NCI-H1436 treated with DMSO at 0.1 percent for 48 hours (cell line): ENCODE results near the gene SPATA9.

Experiments used
- DNase-seq: peaks from one replicate; lab custom pipeline; 2025; lab: John Stamatoyannopoulos, UW

The SPATA9 gene

DNA sequence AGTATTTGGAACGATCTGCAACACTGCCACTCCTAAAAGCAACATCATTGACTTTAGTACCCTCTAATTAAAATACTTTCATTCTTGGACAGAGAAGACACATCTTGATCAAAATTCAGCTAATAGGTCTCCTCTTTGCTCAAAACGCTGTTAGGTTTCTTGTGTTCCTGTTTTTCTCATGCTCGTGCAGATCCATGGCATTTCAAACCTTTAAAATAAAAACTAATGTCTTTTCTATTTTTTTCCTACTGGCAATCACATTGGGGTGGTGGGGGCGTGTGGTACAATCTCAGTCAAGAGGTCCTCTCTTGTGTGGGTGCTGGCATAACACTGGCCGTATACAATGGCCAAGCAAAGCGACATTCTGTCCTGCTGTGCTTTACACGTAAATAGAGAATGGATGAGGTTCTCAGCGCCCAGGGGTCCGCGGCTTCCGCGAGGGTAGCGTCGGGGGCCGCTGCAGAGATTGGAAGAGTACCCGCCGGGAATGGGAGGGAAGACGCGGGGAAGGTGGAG is 63.2 kb downstream of the SPATA9 start:
- DNase-seq, result no peak

DNA sequence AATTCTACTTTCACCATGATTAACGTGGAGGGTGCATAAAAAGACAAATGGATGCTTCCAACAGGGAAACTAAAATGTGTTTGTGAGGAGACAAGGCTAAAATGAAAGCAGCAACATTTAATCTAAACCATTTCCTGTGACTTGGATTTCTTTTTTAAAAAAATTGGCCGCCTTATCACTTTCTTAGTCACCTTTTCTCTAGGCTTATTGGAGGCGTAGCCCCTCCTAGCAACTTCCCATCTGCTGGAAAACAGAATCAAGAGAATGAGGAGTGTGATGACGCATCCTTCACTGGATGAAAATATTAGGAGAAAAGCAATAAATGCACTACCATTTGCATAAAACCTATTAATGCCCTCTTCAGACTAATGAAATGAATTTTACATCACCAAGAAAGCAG is 63.7 kb downstream of the SPATA9 start:
- DNase-seq, result no peak

DNA sequence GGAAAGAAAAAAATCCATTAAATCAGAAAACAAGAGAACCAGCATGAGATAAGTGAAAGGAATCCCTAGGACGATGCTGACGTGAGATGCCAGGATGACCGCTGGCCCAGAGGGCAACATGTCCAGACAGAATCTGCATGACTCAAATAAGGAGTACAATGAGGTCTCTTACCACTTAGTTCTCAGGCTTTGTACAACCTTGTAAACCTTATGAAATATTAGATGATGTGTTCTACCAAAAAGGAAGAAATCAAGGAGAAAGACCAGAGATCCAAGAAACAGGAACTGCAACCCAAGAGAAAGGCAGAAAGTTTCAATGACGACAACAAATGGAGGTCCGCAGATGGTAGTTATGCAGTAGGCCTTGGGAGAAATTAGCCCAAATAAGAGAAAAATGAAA is 65.7 kb downstream of the SPATA9 start:
- no peak for DNase-seq

DNA sequence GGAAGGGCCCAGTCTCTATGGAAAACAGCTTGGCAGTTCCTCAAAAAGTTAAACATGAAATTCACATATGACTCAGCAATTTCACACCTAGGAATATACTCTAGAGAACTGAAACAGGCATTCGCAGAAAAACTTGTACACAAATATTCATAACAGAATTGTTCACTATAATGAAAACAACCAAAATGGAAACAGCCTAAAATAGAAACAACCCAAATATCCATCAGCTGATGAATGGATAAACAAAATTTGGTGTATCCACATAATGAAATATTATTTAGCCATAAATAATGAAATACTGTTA is 67.7 kb downstream of the SPATA9 start:
- DNase-seq, result no peak

DNA sequence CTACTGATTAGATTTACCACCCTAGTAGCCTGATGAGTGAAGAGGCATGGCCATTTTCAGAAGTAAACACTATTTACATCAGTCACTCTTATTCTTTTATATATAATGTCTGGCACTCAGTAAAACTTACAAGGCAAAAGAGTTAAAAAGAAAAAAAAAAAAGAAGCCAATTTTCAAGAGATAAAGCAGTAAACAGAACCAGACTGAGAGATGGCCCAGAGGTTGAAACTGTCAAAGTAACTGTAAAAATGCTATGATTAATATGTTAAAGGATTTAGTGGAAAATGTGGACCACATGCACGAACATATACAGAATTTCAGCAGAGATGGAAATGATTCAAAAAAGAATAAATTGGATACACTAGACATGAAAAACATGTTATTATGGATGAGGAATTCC is 69.3 kb downstream of the SPATA9 start:
- no peak for DNase-seq

DNA sequence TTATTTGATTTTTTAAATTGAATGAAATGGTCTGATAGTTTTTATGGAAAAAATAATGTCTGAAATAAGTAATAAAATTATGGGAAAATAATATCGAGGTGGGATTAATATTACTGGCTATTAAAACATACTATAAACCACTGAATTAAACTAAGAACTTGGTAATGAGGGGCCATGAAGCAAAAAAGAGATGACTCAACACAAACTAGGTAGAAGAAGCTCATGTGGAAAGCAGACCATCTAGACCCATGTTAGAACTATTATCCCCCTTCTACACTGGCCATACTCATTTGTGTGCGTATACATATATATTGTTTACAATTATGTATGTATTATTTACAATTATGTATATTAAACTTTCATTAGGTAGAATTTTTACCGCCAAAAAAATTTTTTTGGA is 71.4 kb downstream of the SPATA9 start:
- DNase-seq, result no peak

DNA sequence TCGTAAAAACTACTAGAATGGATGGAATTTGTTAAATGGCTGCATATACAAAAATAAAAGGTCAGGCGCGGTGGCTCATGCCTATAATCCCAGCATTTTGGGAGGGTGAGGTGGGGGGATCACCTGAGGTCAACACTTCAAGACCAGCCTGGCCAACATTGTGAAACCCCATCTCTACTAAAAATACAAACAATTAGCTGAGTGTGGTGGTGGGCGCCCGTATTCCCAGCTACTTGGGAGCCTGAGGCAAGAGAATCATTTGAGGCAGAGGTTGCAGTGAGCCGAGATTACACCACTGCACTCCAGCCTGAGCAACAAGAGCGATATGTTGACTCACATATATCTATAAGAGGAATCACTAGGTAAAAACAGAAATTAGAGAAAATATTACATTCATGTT is 72.2 kb downstream of the SPATA9 start:
- no peak for DNase-seq

DNA sequence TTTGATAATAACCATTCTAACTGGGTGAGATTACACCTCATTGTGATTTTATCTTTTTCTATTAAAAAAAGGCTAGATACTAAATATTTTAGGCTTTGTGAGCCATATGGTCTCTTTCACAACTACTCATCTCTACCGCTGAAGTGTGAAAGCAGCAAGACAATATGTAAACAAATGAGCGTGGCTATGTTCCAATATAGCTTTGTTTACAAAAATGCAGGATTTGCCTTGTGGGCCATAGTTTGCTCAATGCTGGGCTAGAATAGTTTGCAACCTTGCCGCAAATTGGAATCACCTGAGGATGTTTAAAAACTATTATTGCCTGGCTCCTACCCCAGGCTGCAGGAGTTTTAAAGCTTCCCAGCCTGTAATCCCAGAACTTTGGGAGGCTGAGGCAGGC is 73.1 kb downstream of the SPATA9 start:
- no peak for DNase-seq
